ENCODE data around the gene HEBP1. TPM values are rescaled to one million over a fixed set of nuclear protein-coding genes. Genes with fewer than 3 reads are reported as not detected.

HEBP1 gene
- total RNA-seq, 4 donors from 2014 or later: 44.5 to 78.0 (median 49.0) TPM

GRCh38 chr12:12934556-12934955 is 65.5 kb downstream of the HEBP1 start:
- no peak for ATAC-seq (ENCODE audit: low FRiP score)
- no peak for DNase-seq (ENCODE audit: low spot score)
- TF ChIP-seq, protein P1, sequence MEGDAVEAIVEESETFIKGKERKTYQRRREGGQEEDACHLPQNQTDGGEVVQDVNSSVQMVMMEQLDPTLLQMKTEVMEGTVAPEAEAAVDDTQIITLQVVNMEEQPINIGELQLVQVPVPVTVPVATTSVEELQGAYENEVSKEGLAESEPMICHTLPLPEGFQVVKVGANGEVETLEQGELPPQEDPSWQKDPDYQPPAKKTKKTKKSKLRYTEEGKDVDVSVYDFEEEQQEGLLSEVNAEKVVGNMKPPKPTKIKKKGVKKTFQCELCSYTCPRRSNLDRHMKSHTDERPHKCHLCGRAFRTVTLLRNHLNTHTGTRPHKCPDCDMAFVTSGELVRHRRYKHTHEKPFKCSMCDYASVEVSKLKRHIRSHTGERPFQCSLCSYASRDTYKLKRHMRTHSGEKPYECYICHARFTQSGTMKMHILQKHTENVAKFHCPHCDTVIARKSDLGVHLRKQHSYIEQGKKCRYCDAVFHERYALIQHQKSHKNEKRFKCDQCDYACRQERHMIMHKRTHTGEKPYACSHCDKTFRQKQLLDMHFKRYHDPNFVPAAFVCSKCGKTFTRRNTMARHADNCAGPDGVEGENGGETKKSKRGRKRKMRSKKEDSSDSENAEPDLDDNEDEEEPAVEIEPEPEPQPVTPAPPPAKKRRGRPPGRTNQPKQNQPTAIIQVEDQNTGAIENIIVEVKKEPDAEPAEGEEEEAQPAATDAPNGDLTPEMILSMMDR (IDR thresholded peaks at IDR 0.05): no peak

DNA sequence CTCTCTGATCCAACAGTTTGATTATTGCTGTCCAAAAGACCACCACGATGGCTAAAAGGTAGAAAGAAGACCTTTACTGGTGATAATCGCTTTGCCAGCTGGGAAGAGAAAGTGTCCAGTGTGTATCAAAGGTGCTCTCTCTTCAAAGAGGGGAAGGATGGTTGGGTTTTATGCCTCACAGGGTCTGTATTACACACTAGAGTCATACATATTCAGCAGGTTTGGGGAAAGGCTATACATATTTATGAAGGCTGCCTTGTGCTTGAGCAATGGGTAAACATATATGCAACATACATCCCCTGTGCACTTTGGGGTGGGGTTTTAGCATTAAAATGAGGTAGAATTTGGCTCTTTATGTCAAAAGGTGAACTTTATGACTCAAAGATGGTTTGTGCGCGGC is 66.3 kb downstream of the HEBP1 start:
- TF ChIP-seq, protein P1 (IDR thresholded peaks at IDR 0.05): no peak
- DNase-seq (ENCODE audit: low spot score) (no peak), ATAC-seq (ENCODE audit: low FRiP score) (no peak)

DNA sequence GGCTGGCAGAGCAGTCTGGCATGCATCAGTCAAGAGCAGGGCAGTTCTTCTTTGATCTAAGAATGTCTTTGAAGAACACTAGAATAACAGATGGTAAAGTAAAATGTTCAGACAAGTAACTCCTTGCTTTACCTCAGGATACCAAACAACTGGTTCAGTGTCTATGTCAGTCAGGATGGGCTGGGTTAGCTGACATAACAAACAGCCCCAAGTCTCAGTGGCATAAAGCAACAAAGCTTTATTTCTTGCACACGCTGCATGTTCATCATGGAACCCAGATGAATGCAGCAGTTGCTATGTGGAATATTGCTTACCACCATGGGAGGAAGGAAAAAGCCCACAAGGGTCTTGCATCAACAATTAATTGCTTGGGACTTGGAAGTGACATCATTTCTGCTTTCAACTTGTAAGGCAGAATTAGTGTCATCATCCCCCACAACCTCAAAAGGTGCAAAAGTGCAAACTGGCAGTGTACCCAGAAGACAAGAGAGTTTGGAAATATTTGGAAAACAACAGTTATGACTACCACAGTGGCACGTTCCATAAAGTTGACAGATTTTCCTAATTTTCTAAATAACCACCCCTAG is 69.3 kb downstream of the HEBP1 start:
- DNase-seq (ENCODE audit: low spot score) (no peak), ATAC-seq (ENCODE audit: low FRiP score) (no peak)
- TF ChIP-seq, protein P1 (IDR thresholded peaks at IDR 0.05): no peak

DNA sequence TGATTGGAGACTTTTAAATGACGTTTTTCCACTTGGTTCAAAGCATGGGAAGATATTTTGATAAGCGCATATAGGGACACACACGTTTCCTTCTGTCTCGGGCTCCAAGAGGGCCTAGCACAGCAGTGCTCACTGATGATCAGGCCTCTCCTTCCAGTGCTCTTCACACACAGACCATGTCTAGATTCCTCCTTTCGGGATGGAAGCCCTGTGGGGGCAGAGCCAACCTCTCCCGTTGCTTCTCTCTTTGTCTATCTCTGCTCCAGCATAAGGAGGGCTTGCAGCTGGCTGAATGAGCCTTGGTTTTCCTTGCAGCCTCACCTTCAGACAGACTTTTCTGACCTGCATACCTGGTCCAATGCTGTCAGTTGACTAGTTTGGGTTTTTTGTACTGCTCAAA is 70.4 kb downstream of the HEBP1 start:
- TF ChIP-seq, protein P1 (IDR thresholded peaks at IDR 0.05): no peak
- no peak for ATAC-seq (ENCODE audit: low FRiP score)
- DNase-seq (ENCODE audit: low spot score): no peak

- ATAC-seq (ENCODE audit: low FRiP score) (peak; percentile 70), DNase-seq (ENCODE audit: low spot score) (no peak)
- TF ChIP-seq, protein P1 (IDR thresholded peaks at IDR 0.05): no peak
These were observed 72.6 kb downstream of the HEBP1 start for GRCh38 chr12:12927211-12928079.

DNA sequence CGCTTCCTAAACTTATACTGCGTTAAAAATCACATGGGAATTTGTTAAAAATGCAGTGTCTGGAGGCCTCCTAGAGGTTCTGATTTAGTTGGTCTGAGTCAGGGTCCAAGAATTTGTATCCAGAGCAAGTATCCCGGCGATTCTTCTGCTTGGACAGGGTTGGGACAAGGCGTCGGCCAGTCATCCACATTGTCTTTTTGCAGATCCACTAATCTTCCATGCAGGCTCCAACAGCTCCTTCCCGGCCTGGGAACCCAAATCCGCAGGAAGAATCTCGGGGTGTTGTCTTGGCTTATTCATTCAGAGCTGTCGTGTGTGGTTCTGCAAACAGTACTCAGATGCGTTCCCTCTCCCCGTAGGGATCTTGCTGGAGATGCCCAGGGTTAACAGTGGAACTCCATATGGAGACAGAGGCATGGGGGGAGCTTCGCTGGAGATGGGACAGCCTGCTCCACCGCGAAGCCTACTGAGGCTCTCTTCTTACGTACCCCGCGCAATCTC is 73.4 kb downstream of the HEBP1 start:
- TF ChIP-seq, protein P1 (IDR thresholded peaks at IDR 0.05): no peak
- ATAC-seq (ENCODE audit: low FRiP score) (no peak), DNase-seq (ENCODE audit: low spot score) (no peak)
